ENCODE measurements around the gene CYTH4.
"Not testable (repeated sequence)": the region's sequence is repeated elsewhere in the genome, so short reads cannot be mapped to it uniquely, and the experiment has no call there.

The CYTH4 gene

DNA sequence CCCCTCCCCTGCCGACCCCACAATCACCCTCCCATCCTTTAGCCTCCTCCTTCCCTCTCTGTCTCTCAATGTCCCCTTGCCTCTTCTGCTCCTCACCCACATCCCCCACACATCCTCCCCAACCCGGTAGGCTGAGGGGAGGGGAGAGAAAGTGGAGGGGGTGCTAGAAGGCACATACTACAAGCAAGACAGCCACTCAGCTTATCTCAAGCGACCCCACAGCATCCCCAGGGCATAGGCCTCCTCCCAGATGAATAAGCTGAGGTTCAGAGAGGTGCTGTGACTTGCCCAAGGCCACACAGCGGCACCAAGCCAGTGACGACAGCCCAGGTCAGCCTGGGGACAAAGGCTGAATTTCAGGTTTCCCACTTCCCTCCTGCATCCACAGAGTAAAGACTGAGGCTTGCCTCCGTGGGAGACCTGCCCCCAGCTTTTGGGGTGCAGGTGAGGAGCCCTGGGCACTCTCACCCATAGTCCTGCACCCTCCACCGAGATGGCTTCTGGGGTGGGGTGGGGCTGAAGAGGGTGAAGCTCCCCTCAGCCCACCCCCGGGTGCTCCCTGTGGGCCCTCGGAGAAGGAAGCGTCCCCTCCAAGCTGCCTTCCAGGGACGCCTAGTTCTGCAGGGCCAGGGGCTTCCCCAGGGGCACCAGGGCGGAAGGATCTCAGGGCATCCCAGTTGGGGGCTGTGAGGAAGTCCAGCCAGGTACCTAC, 38.8 kb upstream of the CYTH4 start:
- H3K36me3 Mint-ChIP-seq (ENCODE audit: low read depth), result peaks cover 40% of the 10 kb centered on the region
- no peaks in the 10 kb centered on the region for H3K27me3 Mint-ChIP-seq (ENCODE audit: low read depth)
- H3K4me1 Mint-ChIP-seq (ENCODE audit: low read depth), result peaks cover 41% of the 10 kb centered on the region
- H3K9me3 Mint-ChIP-seq, result no peaks in the 10 kb centered on the region
- H3K27ac Mint-ChIP-seq, result peak overlapping the region; percentile 89
- peak overlapping the region; percentile 100 for H3K4me3 Mint-ChIP-seq

- Mint-ChIP-seq H3K27ac (peak within 1 kb of the TSS; percentile 89), H3K36me3 (ENCODE audit: low read depth) (peaks cover 35% of the 10 kb centered on the region), H3K4me1 (ENCODE audit: low read depth) (peaks cover 34% of the 10 kb centered on the region), H3K9me3 (no peaks in the 10 kb centered on the region), H3K27me3 (ENCODE audit: low read depth) (no peaks in the 10 kb centered on the region), H3K4me3 (peak within 1 kb of the TSS; percentile 100)
Observed at GRCh38 chr22:37244114-37244921, 38.0 kb upstream of the CYTH4 start, which contains the start of gene RAC2. Gene RAC2 (minus strand): TSS chr22:37244269. CDS start chr22:37244148, 121 bp downstream.

DNA sequence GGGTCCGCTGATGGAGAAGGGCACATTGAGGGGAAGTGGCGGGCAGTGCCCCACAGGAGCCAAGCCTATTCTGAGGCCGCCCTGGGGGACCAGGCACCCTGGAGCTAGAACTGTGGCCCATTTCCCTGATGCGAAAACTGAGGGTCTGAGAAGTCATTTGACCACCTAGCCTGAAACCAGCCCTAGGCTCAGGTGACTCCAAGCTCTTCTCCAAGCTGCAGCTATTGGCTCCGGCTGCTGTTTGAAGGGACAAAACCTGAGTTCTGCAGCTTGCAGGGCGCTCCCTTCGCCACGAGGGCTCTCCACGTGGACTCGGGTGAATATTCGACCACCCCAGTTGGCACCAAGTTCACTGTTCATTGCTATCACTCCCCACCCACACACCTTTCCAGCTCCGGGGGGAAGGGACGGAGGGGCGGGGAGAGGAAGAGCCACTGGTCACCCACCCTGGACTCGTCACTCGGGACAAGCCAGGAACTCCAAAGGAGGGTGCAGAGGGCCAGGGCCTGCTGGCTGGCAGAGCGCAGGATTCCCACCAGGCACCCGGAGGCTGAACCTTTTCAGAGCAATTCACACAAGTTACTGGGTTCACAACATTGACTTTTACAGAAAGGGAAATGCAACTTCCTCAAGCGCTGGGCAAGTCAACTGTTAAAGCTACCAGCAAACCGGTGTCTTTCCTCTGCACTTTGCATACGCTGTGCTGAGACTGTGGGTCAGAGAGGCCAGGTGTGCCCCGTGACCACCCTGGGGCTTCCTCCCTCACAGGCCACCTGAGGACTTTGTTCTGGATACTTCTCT, 37.2 kb upstream of the CYTH4 start:
- peak overlapping the region; percentile 100 for H3K4me3 Mint-ChIP-seq
- no peaks in the 10 kb centered on the region for H3K9me3 Mint-ChIP-seq
- H3K4me1 Mint-ChIP-seq (ENCODE audit: low read depth), result peaks cover 27% of the 10 kb centered on the region
- H3K36me3 Mint-ChIP-seq (ENCODE audit: low read depth), result peaks cover 33% of the 10 kb centered on the region
- H3K27me3 Mint-ChIP-seq (ENCODE audit: low read depth), result no peaks in the 10 kb centered on the region
- peak overlapping the region; percentile 89 for H3K27ac Mint-ChIP-seq

GRCh38 chr22:37245740-37246139, 36.6 kb upstream of the CYTH4 start:
- H3K4me1 Mint-ChIP-seq (ENCODE audit: low read depth), result peaks cover 20% of the 10 kb centered on the region
- H3K27ac Mint-ChIP-seq, result no peak overlapping the region
- peaks cover 27% of the 10 kb centered on the region for H3K36me3 Mint-ChIP-seq (ENCODE audit: low read depth)

DNA sequence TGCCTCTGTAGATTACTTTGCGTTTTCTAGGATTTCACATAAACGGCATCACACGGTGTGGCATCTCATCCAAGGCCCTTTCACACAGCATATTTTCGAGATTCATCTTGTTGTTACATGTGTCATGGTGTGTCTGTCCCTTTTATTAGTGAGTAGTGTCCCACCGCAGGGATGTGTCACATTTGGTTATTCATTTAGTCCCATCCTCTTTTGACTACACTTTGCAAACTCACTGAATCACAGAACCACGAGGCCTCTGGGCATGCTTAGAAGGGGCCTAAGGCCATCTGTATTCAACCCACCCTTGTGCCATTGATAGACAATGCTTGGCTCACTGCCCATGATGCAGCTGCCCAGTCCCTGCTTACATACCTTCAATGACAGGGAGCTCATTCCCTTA, 34.1 kb upstream of the CYTH4 start:
- Mint-ChIP-seq H3K4me1 (ENCODE audit: low read depth) (peaks cover 22% of the 10 kb centered on the region), H3K27ac (no peak overlapping the region), H3K27me3 (ENCODE audit: low read depth) (peaks cover 4% of the 10 kb centered on the region), H3K9me3 (no peaks in the 10 kb centered on the region), H3K4me3 (no peak overlapping the region), H3K36me3 (ENCODE audit: low read depth) (peaks cover 4% of the 10 kb centered on the region)

More at GRCh38 chr22:37245740-37246139, 36.6 kb upstream of the CYTH4 start:
- no peak overlapping the region for H3K4me3 Mint-ChIP-seq
- no peaks in the 10 kb centered on the region for H3K9me3 Mint-ChIP-seq
- no peaks in the 10 kb centered on the region for H3K27me3 Mint-ChIP-seq (ENCODE audit: low read depth)

GRCh38 chr22:37249986-37250385, 32.3 kb upstream of the CYTH4 start:
- Mint-ChIP-seq H3K9me3 (no peaks in the 10 kb centered on the region), H3K4me3 (no peak overlapping the region), H3K27ac (no peak overlapping the region), H3K4me1 (ENCODE audit: low read depth) (peaks cover 18% of the 10 kb centered on the region), H3K36me3 (ENCODE audit: low read depth) (no peaks in the 10 kb centered on the region), H3K27me3 (ENCODE audit: low read depth) (peaks cover 4% of the 10 kb centered on the region)

GRCh38 chr22:37251836-37252235, 30.5 kb upstream of the CYTH4 start:
- H3K27me3 Mint-ChIP-seq (ENCODE audit: low read depth); H3K36me3 Mint-ChIP-seq (ENCODE audit: low read depth); H3K9me3 Mint-ChIP-seq; H3K4me3 Mint-ChIP-seq; H3K27ac Mint-ChIP-seq: not testable (repeated sequence)
- H3K4me1 Mint-ChIP-seq (ENCODE audit: low read depth), result peaks cover 22% of the 10 kb centered on the region

DNA sequence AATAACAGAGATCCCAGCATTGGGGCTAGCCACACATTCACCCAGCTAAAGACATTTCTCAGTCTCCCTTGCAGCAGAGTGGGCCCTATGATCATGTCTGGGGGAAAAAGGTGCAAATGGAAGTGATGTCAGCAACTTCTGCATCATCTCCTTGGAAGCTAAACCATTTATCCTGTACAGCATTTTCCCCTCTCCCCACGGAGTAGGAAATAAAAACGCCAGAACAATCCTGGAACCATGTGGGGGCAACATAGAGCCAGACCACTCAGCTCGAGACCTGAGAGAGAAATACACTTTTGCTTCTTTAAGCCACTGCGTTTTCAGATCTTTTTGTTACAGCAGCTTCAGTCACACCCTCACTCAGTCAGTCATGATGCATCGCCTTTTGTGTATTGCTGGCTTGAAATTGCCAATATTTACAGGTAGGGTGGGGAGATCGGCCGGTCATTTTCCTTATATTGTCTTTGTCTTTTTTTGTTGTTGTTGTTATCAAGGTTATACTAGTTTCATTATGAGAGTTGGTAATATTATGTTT, 29.1 kb upstream of the CYTH4 start:
- H3K27me3 Mint-ChIP-seq (ENCODE audit: low read depth), result peaks cover 4% of the 10 kb centered on the region
- no peaks in the 10 kb centered on the region for H3K36me3 Mint-ChIP-seq (ENCODE audit: low read depth)
- H3K4me1 Mint-ChIP-seq (ENCODE audit: low read depth), result peaks cover 22% of the 10 kb centered on the region
- H3K27ac Mint-ChIP-seq, result no peak overlapping the region
- H3K4me3 Mint-ChIP-seq, result no peak overlapping the region
- H3K9me3 Mint-ChIP-seq, result no peaks in the 10 kb centered on the region

DNA sequence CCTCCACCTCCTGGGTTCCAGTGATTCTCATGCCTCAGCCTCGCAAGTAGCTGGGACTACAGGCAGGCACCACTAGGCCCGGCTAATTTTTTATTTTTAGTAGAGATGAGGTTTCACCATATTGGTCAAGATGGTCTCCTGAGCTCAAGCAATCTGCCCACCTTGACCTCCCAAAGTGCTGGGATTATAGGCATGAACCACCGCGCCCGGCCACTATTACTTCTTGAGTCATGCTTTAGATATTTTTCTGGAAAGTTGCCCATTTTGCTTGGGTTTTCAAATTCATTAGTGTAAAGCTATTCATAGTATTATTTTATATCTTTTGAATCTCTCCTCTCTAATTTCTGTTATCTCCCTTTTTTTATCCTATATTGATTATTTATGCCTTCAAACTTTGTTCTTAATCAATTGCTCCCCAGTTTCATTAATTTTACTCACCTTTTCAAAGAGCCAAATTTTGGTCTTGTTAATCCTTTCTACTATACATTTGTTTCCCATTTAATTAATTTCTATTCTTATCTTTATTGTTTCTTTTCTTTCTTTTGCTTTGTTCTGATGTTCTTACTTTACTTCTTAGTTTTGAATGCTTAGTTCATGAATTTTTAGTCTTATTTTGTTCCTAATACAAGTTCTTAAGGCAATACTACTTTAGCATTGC, 28.0 kb upstream of the CYTH4 start:
- Mint-ChIP-seq H3K4me3 (no peak overlapping the region), H3K27ac (no peak overlapping the region), H3K9me3 (no peaks in the 10 kb centered on the region), H3K4me1 (ENCODE audit: low read depth) (peaks cover 25% of the 10 kb centered on the region), H3K36me3 (ENCODE audit: low read depth) (no peaks in the 10 kb centered on the region), H3K27me3 (ENCODE audit: low read depth) (peaks cover 4% of the 10 kb centered on the region)

GRCh38 chr22:37254867-37255233, 27.5 kb upstream of the CYTH4 start:
- no peaks in the 10 kb centered on the region for H3K36me3 Mint-ChIP-seq (ENCODE audit: low read depth)
- no peaks in the 10 kb centered on the region for H3K9me3 Mint-ChIP-seq
- H3K27me3 Mint-ChIP-seq (ENCODE audit: low read depth), result peaks cover 4% of the 10 kb centered on the region
- H3K27ac Mint-ChIP-seq, result no peak overlapping the region
- peaks cover 30% of the 10 kb centered on the region for H3K4me1 Mint-ChIP-seq (ENCODE audit: low read depth)
- H3K4me3 Mint-ChIP-seq, result no peak overlapping the region

DNA sequence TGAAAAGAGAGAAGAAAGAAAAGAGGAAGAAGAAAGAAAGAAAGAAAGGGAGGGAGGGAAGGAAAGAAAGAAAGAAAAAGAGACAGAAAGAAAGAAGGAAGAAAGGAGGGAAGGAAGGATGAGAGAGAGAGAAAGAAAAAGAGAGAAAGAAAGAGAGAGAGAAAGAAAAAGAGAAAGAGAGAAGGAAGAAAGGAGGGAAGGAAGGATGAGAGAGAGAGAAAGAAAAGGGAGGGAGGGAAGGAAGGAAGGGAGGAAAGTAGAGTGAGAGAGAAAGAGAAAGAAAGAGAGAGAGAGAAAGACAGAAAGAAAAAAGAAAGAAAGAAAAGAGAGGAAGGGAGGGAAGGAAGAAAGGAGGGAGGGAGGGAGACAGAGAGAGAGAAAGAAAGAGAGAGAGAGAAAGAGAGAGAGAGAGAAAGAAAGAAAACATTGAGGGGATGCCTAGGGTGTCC, 26.7 kb upstream of the CYTH4 start:
- Mint-ChIP-seq H3K36me3 (ENCODE audit: low read depth) (no peaks in the 10 kb centered on the region), H3K4me1 (ENCODE audit: low read depth) (peaks cover 36% of the 10 kb centered on the region), H3K9me3 (no peaks in the 10 kb centered on the region), H3K27ac (peak overlapping the region; percentile 77), H3K4me3 (no peak overlapping the region), H3K27me3 (ENCODE audit: low read depth) (peaks cover 4% of the 10 kb centered on the region)

DNA sequence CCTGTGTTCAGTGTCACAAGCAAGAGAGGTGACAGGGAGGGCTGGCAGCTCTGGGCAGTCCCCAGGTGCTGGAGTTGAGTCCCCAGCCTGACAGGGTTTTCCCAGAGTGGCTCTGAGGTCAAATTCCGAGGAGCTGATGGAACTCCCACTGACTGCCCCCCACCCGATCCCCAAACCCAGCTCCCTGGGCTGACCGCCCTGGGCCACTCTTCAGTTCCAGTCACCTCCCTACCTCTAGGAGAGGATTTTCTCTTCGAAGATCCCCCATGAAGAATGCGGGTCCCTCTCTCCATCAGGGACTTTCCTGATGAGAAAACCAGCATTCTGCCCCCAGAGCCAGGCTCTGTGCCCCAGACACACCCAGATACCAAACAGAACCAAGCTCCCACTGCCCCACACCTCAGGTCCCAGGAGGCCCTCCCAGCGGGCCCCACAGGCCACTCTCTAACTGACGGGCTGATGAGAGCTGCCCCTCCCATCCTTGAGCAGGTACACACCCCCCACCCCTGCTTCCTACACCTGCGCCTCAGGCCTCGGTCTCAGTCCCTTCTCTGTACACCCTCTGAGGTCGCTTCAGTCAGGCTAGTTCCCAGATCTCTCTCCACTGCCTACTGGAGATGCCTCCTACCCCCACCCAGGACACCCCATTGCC, 26.1 kb upstream of the CYTH4 start:
- no peak overlapping the region for H3K27ac Mint-ChIP-seq
- peaks cover 40% of the 10 kb centered on the region for H3K4me1 Mint-ChIP-seq (ENCODE audit: low read depth)
- no peak overlapping the region for H3K4me3 Mint-ChIP-seq
- H3K27me3 Mint-ChIP-seq (ENCODE audit: low read depth), result peaks cover 8% of the 10 kb centered on the region
- H3K9me3 Mint-ChIP-seq, result no peaks in the 10 kb centered on the region
- H3K36me3 Mint-ChIP-seq (ENCODE audit: low read depth), result no peaks in the 10 kb centered on the region

GRCh38 chr22:37258005-37258752, 24.1 kb upstream of the CYTH4 start:
- peaks cover 8% of the 10 kb centered on the region for H3K27me3 Mint-ChIP-seq (ENCODE audit: low read depth)
- H3K4me3 Mint-ChIP-seq, result no peak overlapping the region

More at GRCh38 chr22:37258005-37258752, 24.1 kb upstream of the CYTH4 start:
- no peaks in the 10 kb centered on the region for H3K36me3 Mint-ChIP-seq (ENCODE audit: low read depth)
- H3K27ac Mint-ChIP-seq, result no peak overlapping the region
- no peaks in the 10 kb centered on the region for H3K9me3 Mint-ChIP-seq
- H3K4me1 Mint-ChIP-seq (ENCODE audit: low read depth), result peaks cover 42% of the 10 kb centered on the region
